ENCODE results near the gene DEGS2.
A peak's percentile ranks its signal among the peaks of the same experiment; 100 is the strongest.
"Not testable (repeated sequence)": the region's sequence is repeated elsewhere in the genome, so short reads cannot be mapped to it uniquely, and the experiment has no call there.

Gene DEGS2

GRCh38 chr14:100159094-100159864 is at the start of gene DEGS2:
TSS of gene DEGS2 (minus strand) at chr14:100159645. CDS start at chr14:100159587, 58 bp downstream.
- peak; percentile 29 to 35 for DNase-seq (ENCODE audit: low read depth in 1 of 2, low spot score in 1 of 2)

- DNase-seq (ENCODE audit: low read depth in 1 of 2, low spot score in 1 of 2): not testable (repeated sequence)
Measured at GRCh38 chr14:100208136-100208535, 48.7 kb upstream of the DEGS2 start.

- DNase-seq (ENCODE audit: low read depth in 1 of 2, low spot score in 1 of 2): not testable (repeated sequence)
Measured at GRCh38 chr14:100207588-100207987, 48.1 kb upstream of the DEGS2 start.

- not testable (repeated sequence) for DNase-seq (ENCODE audit: low read depth in 1 of 2, low spot score in 1 of 2)
Measured at GRCh38 chr14:100204835-100205167, 45.4 kb upstream of the DEGS2 start.

GRCh38 chr14:100203962-100204834 is 44.8 kb upstream of the DEGS2 start:
- no peak for DNase-seq (ENCODE audit: low read depth in 1 of 2, low spot score in 1 of 2)

- no peak for DNase-seq (ENCODE audit: low read depth in 1 of 2, low spot score in 1 of 2)
Measured at GRCh38 chr14:100203146-100203545, 43.7 kb upstream of the DEGS2 start.

GRCh38 chr14:100202712-100203111 is 43.3 kb upstream of the DEGS2 start:
- no peak for DNase-seq (ENCODE audit: low read depth in 1 of 2, low spot score in 1 of 2)

- no peak for DNase-seq (ENCODE audit: low read depth in 1 of 2, low spot score in 1 of 2)
Measured at GRCh38 chr14:100201701-100202100, 42.3 kb upstream of the DEGS2 start.

- no peak for DNase-seq (ENCODE audit: low read depth in 1 of 2, low spot score in 1 of 2)
Measured at GRCh38 chr14:100200311-100200710, 40.9 kb upstream of the DEGS2 start.

- no peak for DNase-seq (ENCODE audit: low read depth in 1 of 2, low spot score in 1 of 2)
Measured at GRCh38 chr14:100199240-100199860, 39.9 kb upstream of the DEGS2 start.

- DNase-seq (ENCODE audit: low read depth in 1 of 2, low spot score in 1 of 2): no peak
Measured at GRCh38 chr14:100193417-100194357, 34.2 kb upstream of the DEGS2 start.

- peak; percentile 99 for DNase-seq (ENCODE audit: low read depth in 1 of 2, low spot score in 1 of 2)
Measured at GRCh38 chr14:100192672-100193416, 33.4 kb upstream of the DEGS2 start.

- no peak for DNase-seq (ENCODE audit: low read depth in 1 of 2, low spot score in 1 of 2)
Measured at GRCh38 chr14:100192250-100192671, 32.8 kb upstream of the DEGS2 start.

- DNase-seq (ENCODE audit: low read depth in 1 of 2, low spot score in 1 of 2): no peak
Measured at GRCh38 chr14:100191584-100192249, 32.3 kb upstream of the DEGS2 start.

GRCh38 chr14:100190126-100190525 is 30.7 kb upstream of the DEGS2 start:
- DNase-seq (ENCODE audit: low read depth in 1 of 2, low spot score in 1 of 2): no peak

GRCh38 chr14:100188392-100189030 is 29.1 kb upstream of the DEGS2 start:
- DNase-seq (ENCODE audit: low read depth in 1 of 2, low spot score in 1 of 2): no peak

GRCh38 chr14:100187247-100187833 is 27.9 kb upstream of the DEGS2 start:
- DNase-seq (ENCODE audit: low read depth in 1 of 2, low spot score in 1 of 2): no peak

GRCh38 chr14:100181876-100182551 is 22.6 kb upstream of the DEGS2 start:
- not testable (repeated sequence) for DNase-seq (ENCODE audit: low read depth in 1 of 2, low spot score in 1 of 2)

Measured in activated CD4-positive, alpha-beta T cell treated with anti-CD3 and anti-CD28 coated beads, Interleukin-2, amount 50 U/mL, for 24 hours (primary cell).